ENCODE data around the gene AMH. TPM values are rescaled to one million over a fixed set of nuclear protein-coding genes. Genes with fewer than 3 reads are reported as not detected.

The AMH gene
- total RNA-seq, 4 donors from 2014 or later, result 0.59 to 5.4 (median 2.1) TPM; not detected in 1

DNA sequence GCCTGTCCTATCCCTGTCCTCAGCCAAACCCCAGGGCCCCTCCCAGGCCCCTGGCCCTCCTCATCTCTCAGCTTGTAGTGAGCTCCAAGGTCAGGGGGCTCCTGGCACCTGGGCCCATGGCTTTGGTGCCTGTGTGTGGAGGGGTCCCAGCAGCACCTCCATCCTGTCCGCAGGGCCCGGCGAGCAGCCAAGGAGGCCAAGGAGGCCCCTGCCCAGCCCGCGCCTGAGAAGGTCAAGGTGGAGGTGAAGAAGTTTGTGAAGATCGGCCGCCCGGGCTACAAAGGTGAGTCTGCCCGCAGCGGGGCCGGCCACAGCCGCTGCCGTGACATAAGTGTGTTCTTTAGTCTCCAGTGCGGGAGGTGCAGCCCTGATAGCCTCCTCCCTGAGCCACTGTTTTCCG is 3.9 kb upstream of the AMH start:
- Histone ChIP-seq H3K27ac (no peak overlapping the region), H3K4me3 (no peak overlapping the region), H3K36me3 (peaks cover 10 to 69% (median 39%) of the 10 kb centered on the region in 3 donors), H3K27me3 (peaks cover 0 to 9% of the 10 kb centered on the region in 2 donors), H3K4me1 (peaks cover 0 to 49% (median 19%) of the 10 kb centered on the region in 4 donors), H3K9me3 (no peaks in the 10 kb centered on the region)
- no peak for DNase-seq (ENCODE audit: low spot score in 2 of 2)
- 92% methylated on average over 9 to 11 of the region's 15 CpGs for WGBS, 2 donors
- no peak for TF ChIP-seq CTCF (IDR thresholded peaks at IDR 0.05)
- TF ChIP-seq POLR2A (IDR thresholded peaks at IDR 0.05), result no peak
- TF ChIP-seq EP300 (IDR thresholded peaks at IDR 0.05), result no peak

GRCh38 chr19:2246014-2246620 is 3.0 kb upstream of the AMH start:
- H3K36me3 ChIP-seq, result peaks cover 10 to 69% (median 39%) of the 10 kb centered on the region in 3 donors
- TF ChIP-seq EP300 (IDR thresholded peaks at IDR 0.05), result no peak
- no peak for TF ChIP-seq POLR2A (IDR thresholded peaks at IDR 0.05)
- TF ChIP-seq CTCF (IDR thresholded peaks at IDR 0.05), result no peak

DNA sequence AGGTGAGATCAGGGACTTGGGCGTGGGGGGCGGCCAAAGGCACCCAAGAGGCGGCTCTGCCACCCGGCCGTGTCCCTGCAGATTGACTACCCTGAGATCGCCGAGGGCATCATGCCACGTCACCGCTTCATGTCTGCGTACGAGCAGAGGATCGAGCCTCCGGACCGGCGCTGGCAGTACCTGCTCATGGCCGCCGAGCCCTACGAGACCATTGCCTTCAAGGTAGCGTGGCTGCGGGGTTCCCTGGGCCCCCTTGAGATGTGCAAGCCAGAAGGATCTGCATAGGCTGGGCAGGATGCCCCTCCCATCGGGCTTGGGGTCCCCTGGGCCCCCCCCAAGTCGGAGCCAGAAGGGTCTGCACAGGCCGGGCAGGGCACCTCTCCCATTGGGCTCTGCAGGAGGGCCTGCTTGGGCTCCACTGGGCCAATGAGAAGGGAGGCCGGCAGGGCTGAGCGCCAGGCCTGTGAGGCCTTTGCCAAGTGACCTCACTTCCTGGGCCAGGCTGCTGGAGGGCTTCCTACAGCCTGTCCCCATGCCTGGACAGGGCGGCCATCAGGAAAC is 2.2 kb upstream of the AMH start:
- peaks cover 10 to 69% (median 39%) of the 10 kb centered on the region in 3 donors for H3K36me3 ChIP-seq
- TF ChIP-seq CTCF (IDR thresholded peaks at IDR 0.05) (no peak), EP300 (IDR thresholded peaks at IDR 0.05) (no peak), POLR2A (IDR thresholded peaks at IDR 0.05) (no peak)

More at GRCh38 chr19:2246014-2246620, 3.0 kb upstream of the AMH start:
- 87 to 95% methylated on average over 19 to 21 of the region's 25 CpGs for WGBS, 2 donors
- H3K27ac ChIP-seq, result no peak overlapping the region
- no peak for DNase-seq (ENCODE audit: low spot score in 2 of 2)
- H3K27me3 ChIP-seq, result peaks cover 0 to 14% of the 10 kb centered on the region in 2 donors
- no peaks in the 10 kb centered on the region for H3K9me3 ChIP-seq
- H3K4me3 ChIP-seq, result no peak overlapping the region
- H3K4me1 ChIP-seq, result peaks cover 0 to 49% (median 15%) of the 10 kb centered on the region in 4 donors

DNA sequence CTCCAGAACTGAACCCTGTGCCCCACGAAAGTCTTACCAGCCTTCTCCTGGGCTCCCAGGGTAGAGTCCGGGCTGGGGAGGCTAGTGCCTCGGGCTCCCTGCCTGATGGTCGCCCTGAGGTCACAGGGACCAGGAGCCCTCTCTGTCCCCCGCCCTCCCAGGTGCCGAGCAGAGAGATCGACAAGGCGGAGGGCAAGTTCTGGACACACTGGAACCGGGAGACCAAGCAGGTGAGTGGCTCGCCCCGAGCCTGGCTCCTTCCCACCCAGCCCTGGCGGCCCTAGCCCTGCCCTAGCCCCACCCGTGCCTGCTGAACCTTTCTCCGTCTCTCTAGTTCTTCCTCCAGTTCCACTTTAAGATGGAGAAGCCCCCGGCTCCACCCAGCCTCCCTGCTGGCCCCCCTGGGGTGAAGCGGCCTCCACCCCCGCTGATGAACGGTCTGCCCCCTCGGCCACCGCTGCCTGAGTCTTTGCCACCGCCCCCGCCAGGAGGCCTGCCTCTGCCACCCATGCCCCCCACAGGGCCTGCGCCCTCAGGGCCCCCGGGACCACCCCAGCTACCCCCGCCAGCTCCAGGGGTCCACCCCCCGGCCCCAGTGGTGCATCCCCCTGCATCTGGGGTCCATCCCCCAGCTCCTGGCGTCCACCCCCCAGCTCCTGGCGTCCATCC is 1.6 kb upstream of the AMH start:
- Histone ChIP-seq H3K4me1 (peaks cover 0 to 49% (median 10%) of the 10 kb centered on the region in 4 donors), H3K4me3 (no peak overlapping the region), H3K9me3 (no peaks in the 10 kb centered on the region), H3K36me3 (peaks cover 10 to 69% (median 39%) of the 10 kb centered on the region in 3 donors), H3K27me3 (peaks cover 0 to 25% of the 10 kb centered on the region in 2 donors), H3K27ac (no peak overlapping the region)
- no peak for DNase-seq (ENCODE audit: low spot score in 2 of 2)
- 83 to 85% methylated on average over 27 of the region's 28 CpGs for WGBS, 2 donors
- no peak for TF ChIP-seq POLR2A (IDR thresholded peaks at IDR 0.05)
- no peak for TF ChIP-seq EP300 (IDR thresholded peaks at IDR 0.05)
- TF ChIP-seq CTCF (IDR thresholded peaks at IDR 0.05), result no peak

More for the DNA sequence above, 2.2 kb upstream of the AMH start:
- peaks cover 0 to 49% (median 10%) of the 10 kb centered on the region in 4 donors for H3K4me1 ChIP-seq
- H3K27me3 ChIP-seq, result peaks cover 0 to 19% of the 10 kb centered on the region in 2 donors
- no peak overlapping the region for H3K27ac ChIP-seq
- H3K9me3 ChIP-seq, result no peaks in the 10 kb centered on the region
- no peak for DNase-seq (ENCODE audit: low spot score in 2 of 2)
- no peak overlapping the region for H3K4me3 ChIP-seq
- WGBS, 2 donors, result 52 to 83% methylated on average over 4 to 22 of the region's 26 CpGs

Measured in tibial nerve (tissue), 4 donors.